OCI-LY1 (cell line): ENCODE results near the gene UBL3.

ENCODE experiments used
- H2AFZ ChIP-seq: fragments of 200-600 bp; sonication (generic), shearing (Covaris generic); 2 replicates; pipeline ENCODE4 v1.6.0; 2014; ENCODE audit warnings: antibody characterized with exemption, mild to moderate bottlenecking, low read length
- H3F3A ChIP-seq: fragments of 200-600 bp; sonication (generic), shearing (Covaris generic); 2 replicates; pipeline ENCODE4 v1.6.0; 2014; ENCODE audit warnings: mild to moderate bottlenecking, antibody characterized with exemption, low read length, moderate library complexity; ENCODE audit not compliant: insufficient read depth
- H3K27ac ChIP-seq: fragments of 200-600 bp; sonication (generic); 2 replicates; pipeline ENCODE4 v1.5.1; 2014; ENCODE audit warnings: low read length, mixed run types, mild to moderate bottlenecking, low read depth; ENCODE audit not compliant: poor library complexity, severe bottlenecking
- H3K27me3 ChIP-seq: fragments of 200-600 bp; sonication (generic); 2 replicates; pipeline ENCODE4 v1.6.0; 2014; ENCODE audit warnings: antibody characterized with exemption, mild to moderate bottlenecking, low read length, moderate library complexity; ENCODE audit not compliant: insufficient read depth
- H3K36me3 ChIP-seq: fragments of 200-600 bp; sonication (generic); 2 replicates; pipeline ENCODE4 v1.6.1; 2014; ENCODE audit warnings: mild to moderate bottlenecking, antibody characterized with exemption, low read length, moderate library complexity, mixed read lengths; ENCODE audit not compliant: insufficient read depth
- H3K4me1 ChIP-seq: fragments of 200-600 bp; sonication (generic); 2 replicates; pipeline ENCODE4 v1.5.1; 2014; ENCODE audit warnings: mild to moderate bottlenecking, low read length, moderate library complexity; ENCODE audit not compliant: insufficient read depth, severe bottlenecking
- H3K4me2 ChIP-seq: fragments of 200-600 bp; sonication (generic), shearing (Covaris generic); 2 replicates; pipeline ENCODE4 v1.6.1; 2014; ENCODE audit warnings: low read length
- H3K4me3 ChIP-seq: fragments of 200-600 bp; sonication (generic); 2 replicates; pipeline ENCODE4 v1.5.1; 2014; ENCODE audit warnings: low read length, low read depth, mild to moderate bottlenecking, mixed read lengths; ENCODE audit not compliant: poor library complexity, severe bottlenecking
- H3K79me2 ChIP-seq: fragments of 200-600 bp; shearing (Covaris generic); 2 replicates; pipeline ENCODE4 v1.6.1; 2016; ENCODE audit warnings: mixed run types, low read length, mixed read lengths; ENCODE audit not compliant: insufficient read depth
- H3K9ac ChIP-seq: fragments of 200-600 bp; sonication (generic), shearing (Covaris generic); 2 replicates; pipeline ENCODE4 v1.6.1; 2014; ENCODE audit warnings: mild to moderate bottlenecking, low read length, mixed read lengths
- H3K9me2 ChIP-seq: fragments of 200-600 bp; sonication (generic), shearing (Covaris generic); 2 replicates; pipeline ENCODE4 v1.6.1; 2014; ENCODE audit warnings: low read depth, mild to moderate bottlenecking, low read length, mixed read lengths
- H3K9me3 ChIP-seq: fragments of 200-600 bp; shearing (Covaris generic); 2 replicates; pipeline ENCODE4 v1.6.1; 2014; ENCODE audit warnings: low read length, mixed read lengths
- H4K20me1 ChIP-seq: fragments of 200-600 bp; sonication (generic), shearing (Covaris generic); 2 replicates; pipeline ENCODE4 v1.6.0; 2016; ENCODE audit warnings: mild to moderate bottlenecking, low read length; ENCODE audit not compliant: insufficient read depth
- EZH2 ChIP-seq: fragments of 200-600 bp; sonication (generic), shearing (Covaris generic); IDR thresholded peaks from 2 replicates; pipeline ENCODE4 v1.8.0; 2017; ENCODE audit warnings: borderline replicate concordance, mixed run types, mild to moderate bottlenecking, antibody characterized with exemption, low read length, moderate library complexity, mixed read lengths
- TF ChIP-seq, protein P1 (sequence below): fragments of 200-600 bp; sonication (generic), shearing (Covaris generic); IDR thresholded peaks from 2 replicates; pipeline ENCODE4 v1.5.1; 2017; ENCODE audit warnings: mild to moderate bottlenecking, antibody characterized with exemption, low read length, moderate library complexity, mixed read lengths

The UBL3 gene

DNA sequence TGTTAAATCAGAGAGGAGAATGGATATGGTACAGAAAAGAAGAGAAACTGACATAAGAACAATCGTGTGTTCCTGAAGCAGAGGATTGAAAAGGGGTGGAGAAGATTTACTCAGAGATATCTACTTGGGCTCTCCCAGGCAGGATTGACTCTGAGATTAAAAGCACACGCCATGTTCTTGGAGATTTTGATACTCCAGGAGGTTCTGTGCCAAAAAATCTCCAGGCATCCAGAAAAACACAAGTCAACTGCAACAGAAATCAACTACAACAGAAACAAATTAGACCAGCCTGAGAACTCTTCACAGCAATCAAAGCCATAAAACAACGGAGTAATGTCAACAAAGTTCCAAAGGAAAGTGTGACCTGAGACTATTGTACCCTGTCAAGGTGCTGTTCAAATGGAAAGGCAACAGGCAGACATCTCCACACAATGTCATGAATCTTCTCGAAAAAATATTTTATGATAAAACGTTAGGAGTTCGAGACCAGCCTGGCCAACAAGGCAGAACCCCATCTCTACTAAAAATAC lies 104.2 kb downstream of the UBL3 start:
- Histone ChIP-seq H3K4me2 (no peak overlapping the region), H2AFZ (no peak overlapping the region), H3K79me2 (no peaks in the 10 kb centered on the region), H3K9me3 (no peaks in the 10 kb centered on the region), H3K4me1 (no peaks in the 10 kb centered on the region), H3K9me2 (no peaks in the 10 kb centered on the region), H3K27ac (no peak overlapping the region), H3F3A (no peaks in the 10 kb centered on the region), H3K9ac (no peak overlapping the region), H3K27me3 (no peaks in the 10 kb centered on the region), H4K20me1 (no peaks in the 10 kb centered on the region), H3K4me3 (no peak overlapping the region), H3K36me3 (no peaks in the 10 kb centered on the region)
- TF ChIP-seq, protein P1, sequence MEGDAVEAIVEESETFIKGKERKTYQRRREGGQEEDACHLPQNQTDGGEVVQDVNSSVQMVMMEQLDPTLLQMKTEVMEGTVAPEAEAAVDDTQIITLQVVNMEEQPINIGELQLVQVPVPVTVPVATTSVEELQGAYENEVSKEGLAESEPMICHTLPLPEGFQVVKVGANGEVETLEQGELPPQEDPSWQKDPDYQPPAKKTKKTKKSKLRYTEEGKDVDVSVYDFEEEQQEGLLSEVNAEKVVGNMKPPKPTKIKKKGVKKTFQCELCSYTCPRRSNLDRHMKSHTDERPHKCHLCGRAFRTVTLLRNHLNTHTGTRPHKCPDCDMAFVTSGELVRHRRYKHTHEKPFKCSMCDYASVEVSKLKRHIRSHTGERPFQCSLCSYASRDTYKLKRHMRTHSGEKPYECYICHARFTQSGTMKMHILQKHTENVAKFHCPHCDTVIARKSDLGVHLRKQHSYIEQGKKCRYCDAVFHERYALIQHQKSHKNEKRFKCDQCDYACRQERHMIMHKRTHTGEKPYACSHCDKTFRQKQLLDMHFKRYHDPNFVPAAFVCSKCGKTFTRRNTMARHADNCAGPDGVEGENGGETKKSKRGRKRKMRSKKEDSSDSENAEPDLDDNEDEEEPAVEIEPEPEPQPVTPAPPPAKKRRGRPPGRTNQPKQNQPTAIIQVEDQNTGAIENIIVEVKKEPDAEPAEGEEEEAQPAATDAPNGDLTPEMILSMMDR: no peak
- no peak for TF ChIP-seq EZH2

DNA sequence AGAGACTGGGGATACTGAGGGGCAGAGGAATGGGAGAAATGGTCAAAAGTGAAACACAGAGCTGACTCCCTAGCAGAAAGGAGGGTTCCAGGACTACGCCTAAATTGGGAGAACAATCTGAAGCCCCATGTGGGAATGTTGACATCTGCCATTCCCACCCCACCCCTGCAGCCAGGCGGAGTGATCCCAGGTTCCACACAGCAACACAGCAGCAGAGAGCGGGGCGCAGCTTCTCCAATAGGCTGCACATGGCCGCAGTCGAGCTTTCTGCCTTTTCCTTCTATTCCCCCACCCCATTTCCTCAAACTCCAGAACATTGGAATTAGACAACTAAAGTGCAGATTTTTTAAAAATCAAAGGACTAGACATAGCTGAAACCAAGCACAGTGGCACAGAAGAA lies 104.7 kb downstream of the UBL3 start:
- Histone ChIP-seq H3K27me3 (no peaks in the 10 kb centered on the region), H3K79me2 (no peaks in the 10 kb centered on the region), H4K20me1 (no peaks in the 10 kb centered on the region), H3K9me3 (no peaks in the 10 kb centered on the region), H3K9me2 (no peaks in the 10 kb centered on the region), H3K36me3 (no peaks in the 10 kb centered on the region), H3K9ac (no peak overlapping the region), H3K4me2 (no peak overlapping the region), H3F3A (no peaks in the 10 kb centered on the region), H3K4me3 (no peak overlapping the region), H3K27ac (no peak overlapping the region), H2AFZ (no peak overlapping the region), H3K4me1 (no peaks in the 10 kb centered on the region)
- TF ChIP-seq EZH2: no peak
- TF ChIP-seq, protein P1: no peak

DNA sequence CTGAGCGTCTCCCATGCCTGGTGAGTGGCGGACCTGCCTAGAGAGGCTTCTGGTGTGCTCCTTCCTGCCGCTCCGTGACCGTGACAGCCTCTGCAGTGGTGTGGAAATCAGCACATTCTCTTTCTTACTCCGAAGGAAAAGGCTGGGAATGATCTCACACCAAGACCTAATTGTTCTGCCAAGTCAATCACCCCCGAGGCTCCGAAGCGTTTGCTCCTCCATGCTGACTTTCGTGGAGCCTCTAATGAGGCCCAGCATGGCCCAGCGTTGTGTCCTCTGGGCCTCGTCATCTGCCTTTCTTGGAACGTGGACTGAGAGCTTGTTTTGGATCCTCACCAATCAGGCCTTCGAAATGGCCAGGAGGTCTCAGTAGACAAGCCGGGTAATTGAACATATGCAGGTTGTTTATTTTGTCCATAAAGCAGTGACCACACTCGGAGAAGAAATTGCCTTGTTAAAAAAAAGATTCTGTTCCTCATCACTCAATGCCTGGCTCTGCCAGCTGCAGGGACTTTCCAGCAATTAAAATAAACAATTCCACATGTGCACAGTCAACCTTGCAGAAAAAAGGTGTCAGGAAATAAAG lies 107.1 kb downstream of the UBL3 start:
- Histone ChIP-seq H3K9me2 (no peaks in the 10 kb centered on the region), H3F3A (no peaks in the 10 kb centered on the region), H3K79me2 (no peaks in the 10 kb centered on the region), H3K36me3 (no peaks in the 10 kb centered on the region), H3K27me3 (no peaks in the 10 kb centered on the region), H3K4me2 (no peak overlapping the region), H4K20me1 (no peaks in the 10 kb centered on the region), H3K9me3 (no peaks in the 10 kb centered on the region), H3K27ac (no peak overlapping the region), H3K9ac (no peak overlapping the region), H3K4me3 (no peak overlapping the region), H3K4me1 (no peaks in the 10 kb centered on the region), H2AFZ (no peak overlapping the region)
- no peak for TF ChIP-seq EZH2
- TF ChIP-seq, protein P1: no peak
